HG03045 (cell line): Measurements from ENCODE around the gene MVB12B.

Source experiments
- ATAC-seq: cut with Tn5 transposase; IDR thresholded peaks from one replicate; pipeline ENCODE4 v1.9.1; 2021; ENCODE audit warnings: mild to moderate bottlenecking, moderate library complexity; ENCODE audit not compliant: unreplicated experiment

The MVB12B gene

GRCh38 chr9:126448865-126449577, 122.4 kb downstream of the MVB12B start:
- ATAC-seq: no peak

- no peak for ATAC-seq
Observed at GRCh38 chr9:126449725-126450667, 123.4 kb downstream of the MVB12B start.

- ATAC-seq: no peak
Observed at GRCh38 chr9:126450668-126451205, 124.1 kb downstream of the MVB12B start.

GRCh38 chr9:126451316-126451885, 124.8 kb downstream of the MVB12B start:
- no peak for ATAC-seq

- no peak for ATAC-seq
Observed at GRCh38 chr9:126452106-126452505, 125.5 kb downstream of the MVB12B start.

GRCh38 chr9:126453156-126453963, 126.7 kb downstream of the MVB12B start:
- no peak for ATAC-seq

- ATAC-seq: no peak
Observed at GRCh38 chr9:126454215-126454614, 127.6 kb downstream of the MVB12B start.

GRCh38 chr9:126454795-126455194, 128.2 kb downstream of the MVB12B start:
- no peak for ATAC-seq

- ATAC-seq: no peak
Observed at GRCh38 chr9:126456441-126457174, 130.0 kb downstream of the MVB12B start.

- no peak for ATAC-seq
Observed at GRCh38 chr9:126457175-126457547, 130.5 kb downstream of the MVB12B start.

GRCh38 chr9:126457890-126458289, 131.3 kb downstream of the MVB12B start:
- ATAC-seq: no peak

- no peak for ATAC-seq
Observed at GRCh38 chr9:126459126-126459525, 132.5 kb downstream of the MVB12B start.

GRCh38 chr9:126459546-126459945, 132.9 kb downstream of the MVB12B start:
- ATAC-seq: no peak

GRCh38 chr9:126459965-126460843, 133.6 kb downstream of the MVB12B start:
- no peak for ATAC-seq

GRCh38 chr9:126461029-126461428, 134.4 kb downstream of the MVB12B start:
- ATAC-seq: no peak

- no peak for ATAC-seq
Observed at GRCh38 chr9:126461608-126462007, 135.0 kb downstream of the MVB12B start.

- ATAC-seq: no peak
Observed at GRCh38 chr9:126462617-126463016, 136.0 kb downstream of the MVB12B start.

GRCh38 chr9:126463426-126463825, 136.8 kb downstream of the MVB12B start:
- ATAC-seq: no peak
